Fibroblast of gingiva (primary cell): Measurements from ENCODE around the gene PAX6.
"Not testable (repeated sequence)": the region's sequence is repeated elsewhere in the genome, so short reads cannot be mapped to it uniquely, and the experiment has no call there.

Experiments
- DNase-seq: peaks from one replicate; pipeline ENCODE4 v3.0.0-alpha.2; 2011; ENCODE audit warnings: low read depth

Gene PAX6

GRCh38 chr11:31767685-31768084 lies 43.4 kb downstream of the PAX6 start:
- DNase-seq, result no peak

GRCh38 chr11:31767066-31767465 lies 44.1 kb downstream of the PAX6 start:
- DNase-seq, result no peak

- no peak for DNase-seq
These were observed 46.4 kb downstream of the PAX6 start for GRCh38 chr11:31764766-31765165.

GRCh38 chr11:31764261-31764660 lies 46.9 kb downstream of the PAX6 start:
- DNase-seq, result no peak

GRCh38 chr11:31763296-31763695 lies 47.8 kb downstream of the PAX6 start:
- DNase-seq, result no peak

- DNase-seq, result no peak
These were observed 49.5 kb downstream of the PAX6 start for GRCh38 chr11:31761636-31762035.

GRCh38 chr11:31757260-31757835 lies 53.8 kb downstream of the PAX6 start:
- no peak for DNase-seq

GRCh38 chr11:31747581-31747980 lies 63.5 kb downstream of the PAX6 start:
- no peak for DNase-seq

GRCh38 chr11:31740731-31741368 lies 70.3 kb downstream of the PAX6 start:
- not testable (repeated sequence) for DNase-seq

- DNase-seq, result no peak
These were observed 71.0 kb downstream of the PAX6 start for GRCh38 chr11:31740131-31740530.
